Brain microvascular endothelial cell (primary cell): ENCODE measurements around the gene S100A5.
"Not testable (repeated sequence)": the region's sequence is repeated elsewhere in the genome, so short reads cannot be mapped to it uniquely, and the experiment has no call there.

Experiments used
- DNase-seq: peaks from one replicate; pipeline ENCODE4 v3.0.0-alpha.2; 2020
- H3K27ac ChIP-seq: fragments of 250-450 bp; sonication (Bioruptor Pico); 2 replicates; pipeline ENCODE4 v1.5.1; 2020; ENCODE audit warnings: mild to moderate bottlenecking, moderate library complexity
- H3K27me3 ChIP-seq: fragments of 250-450 bp; sonication (Bioruptor Pico); replicated peaks from 2 replicates; pipeline ENCODE4 v1.5.1; 2020; ENCODE audit warnings: mild to moderate bottlenecking
- H3K36me3 ChIP-seq: fragments of 250-450 bp; sonication (Bioruptor Pico); replicated peaks from 2 replicates; pipeline ENCODE4 v1.5.1; 2020; ENCODE audit warnings: mild to moderate bottlenecking
- H3K4me3 ChIP-seq: 2 replicates; pipeline ENCODE4 v1.5.1; 2011; ENCODE audit warnings: low read depth, mild to moderate bottlenecking, control low read depth, low read length, moderate library complexity
- CTCF ChIP-seq: IDR thresholded peaks from 2 replicates; pipeline ENCODE4 v1.5.1; 2011; ENCODE audit warnings: low read depth, mild to moderate bottlenecking, moderate library complexity, low read length, control low read depth, inconsistent platforms; ENCODE audit errors: missing control alignments
- in situ Hi-C: cut with HindIII; loops from 2 replicates; pipeline ENCODE4 v1.10.0; 2017; ENCODE audit warnings: low sequenced_read_pairs, low pct_ligation_motif_present

S100A5 gene

GRCh38 chr1:153567621-153568366 is 27.1 kb upstream of the S100A5 start:
- Histone ChIP-seq H3K27ac (peak overlapping the region; percentile 97), H3K36me3 (no peaks in the 10 kb centered on the region), H3K27me3 (no peaks in the 10 kb centered on the region), H3K4me3 (peak overlapping the region; percentile 9)
- in situ Hi-C loops = no loop called here
- no peak for TF ChIP-seq CTCF
- DNase-seq = no peak

- no peak overlapping the region for H3K4me3 ChIP-seq
- in situ Hi-C loops = no loop called here
- H3K36me3 ChIP-seq = no peaks in the 10 kb centered on the region
- DNase-seq = peak; percentile 98
- no peaks in the 10 kb centered on the region for H3K27me3 ChIP-seq
- no peak for TF ChIP-seq CTCF
- peak overlapping the region; percentile 97 for H3K27ac ChIP-seq
Measured at GRCh38 chr1:153566414-153567371, 26.0 kb upstream of the S100A5 start.

GRCh38 chr1:153565529-153566374 is 25.0 kb upstream of the S100A5 start, which contains the start of gene S100A2:
Gene S100A2, minus strand, starts transcription at chr1:153565844. Its CDS starts 1,967 bp downstream, at chr1:153563877.
- in situ Hi-C loops = no loop called here
- no peaks in the 10 kb centered on the region for H3K27me3 ChIP-seq
- no peak within 1 kb of the TSS for H3K4me3 ChIP-seq
- no peak for TF ChIP-seq CTCF
- peak; percentile 77 for DNase-seq
- peak within 1 kb of the TSS; percentile 97 for H3K27ac ChIP-seq
- no peaks in the 10 kb centered on the region for H3K36me3 ChIP-seq

GRCh38 chr1:153563991-153564390 is 23.3 kb upstream of the S100A5 start:
- in situ Hi-C loops = no loop called here
- H3K36me3 ChIP-seq = no peaks in the 10 kb centered on the region
- DNase-seq = no peak
- no peaks in the 10 kb centered on the region for H3K27me3 ChIP-seq
- H3K4me3 ChIP-seq = no peak overlapping the region
- TF ChIP-seq CTCF = no peak
- H3K27ac ChIP-seq = no peak overlapping the region

- no peak for DNase-seq
- Histone ChIP-seq H3K36me3 (no peaks in the 10 kb centered on the region), H3K4me3 (no peak overlapping the region), H3K27me3 (no peaks in the 10 kb centered on the region), H3K27ac (no peak overlapping the region)
- in situ Hi-C loops = no loop called here
- TF ChIP-seq CTCF = no peak
Measured at GRCh38 chr1:153563483-153563901, 22.8 kb upstream of the S100A5 start.

- H3K27ac ChIP-seq, H3K27me3 ChIP-seq, in situ Hi-C loops, H3K4me3 ChIP-seq, DNase-seq, H3K36me3 ChIP-seq: not testable (repeated sequence)
Measured at GRCh38 chr1:153562021-153562420, 21.3 kb upstream of the S100A5 start.
